HEK293 (cell line): ENCODE measurements around the gene SPOCK1.

Source experiments
- ATF2 ChIP-seq: fragments of 450-650 bp; formaldehyde crosslinking; IDR thresholded peaks from 2 replicates; pipeline ENCODE4 v1.5.1; 2016; ENCODE audit warnings: missing biosample characterization, missing genetic modification characterization, low read depth
- CTCF ChIP-seq: fragments of 450-650 bp; formaldehyde crosslinking; IDR thresholded peaks from 2 replicates; pipeline ENCODE4 v1.5.1; 2016; ENCODE audit warnings: missing biosample characterization, missing genetic modification characterization
- FEZF1 ChIP-seq: fragments of 450-650 bp; formaldehyde crosslinking; IDR thresholded peaks from 2 replicates; pipeline ENCODE4 v1.5.1; 2016; ENCODE audit warnings: missing biosample characterization, missing genetic modification characterization
- OSR2 ChIP-seq: fragments of 450-650 bp; formaldehyde crosslinking; IDR thresholded peaks from 2 replicates; pipeline ENCODE4 v1.5.1; 2016; ENCODE audit warnings: missing biosample characterization, missing genetic modification characterization
- ZBTB26 ChIP-seq: fragments of 450-650 bp; formaldehyde crosslinking; optimal IDR thresholded peaks from 2 replicates; pipeline ENCODE3; 2016; ENCODE audit warnings: missing biosample characterization, mild to moderate bottlenecking, missing genetic modification characterization
- ZNF214 ChIP-seq: fragments of 450-650 bp; formaldehyde crosslinking; IDR thresholded peaks from 2 replicates; pipeline ENCODE4 v1.5.1; 2017; ENCODE audit warnings: missing biosample characterization, mild to moderate bottlenecking, missing genetic modification characterization, borderline replicate concordance
- ZNF449 ChIP-seq: fragments of 450-650 bp; formaldehyde crosslinking; IDR thresholded peaks from 2 replicates; pipeline ENCODE4 v1.5.1; 2017; ENCODE audit warnings: missing biosample characterization, mild to moderate bottlenecking, missing genetic modification characterization, moderate library complexity
- ZNF514 ChIP-seq: fragments of 450-650 bp; formaldehyde crosslinking; IDR thresholded peaks from 2 replicates; pipeline ENCODE4 v1.5.1; 2016; ENCODE audit warnings: missing biosample characterization, missing genetic modification characterization
- ZNF548 ChIP-seq: fragments of 450-650 bp; formaldehyde crosslinking; IDR thresholded peaks from 2 replicates; pipeline ENCODE4 v1.5.1; 2016; ENCODE audit warnings: missing biosample characterization, missing genetic modification characterization
- ZNF549 ChIP-seq: fragments of 450-650 bp; IDR thresholded peaks from 2 replicates; pipeline ENCODE4 v1.5.1; 2018; ENCODE audit warnings: missing biosample characterization, missing genetic modification characterization, mild to moderate bottlenecking, inconsistent platforms, moderate library complexity

- TF ChIP-seq CTCF (tag by site-specific recombination) (no peak), ZNF514 (tag by site-specific recombination) (no peak), ZNF449 (tag by site-specific recombination) (no peak), ZNF214 (no peak), FEZF1 (tag by site-specific recombination) (no peak), ZNF548 (no peak), ZBTB26 (tag by site-specific recombination) (no peak), ZNF549 (tag by site-specific recombination) (no peak), OSR2 (no peak), ATF2 (tag by site-specific recombination) (no peak)
These were observed 132.6 kb downstream of the SPOCK1 start for GRCh38 chr5:137366526-137366925.
